ENCODE data around the gene NPLOC4.
"Not testable (repeated sequence)": the region's sequence is repeated elsewhere in the genome, so short reads cannot be mapped to it uniquely, and the experiment has no call there.

Gene NPLOC4

GRCh38 chr17:81636505-81637288, at the start of gene NPLOC4, which contains the start of gene TSPAN10:
Gene NPLOC4 (minus strand): TSS chr17:81637112. CDS start chr17:81636930, 182 bp downstream.
Gene TSPAN10 (plus strand): TSS chr17:81637196. CDS start chr17:81642413, 5,217 bp downstream.
- peak; percentile 93 to 98 for DNase-seq (ENCODE audit: low read depth in 1 of 2, low spot score in 1 of 2)
- no peak for TF ChIP-seq JUND (IDR thresholded peaks at IDR 0.05; ENCODE audit: low read depth)
- in situ Hi-C loops (cut with HindIII; ENCODE audit: low pct_unique_long_range_greater_than_20kb, low sequenced_read_pairs) = no loop called here

GRCh38 chr17:81686614-81687013, 49.7 kb upstream of the NPLOC4 start:
- TF ChIP-seq JUND (IDR thresholded peaks at IDR 0.05; ENCODE audit: low read depth) = no peak
- in situ Hi-C loops (cut with HindIII; ENCODE audit: low pct_unique_long_range_greater_than_20kb, low sequenced_read_pairs) = no loop called here
- DNase-seq (ENCODE audit: low read depth in 1 of 2, low spot score in 1 of 2) = no peak

GRCh38 chr17:81685108-81685507, 48.2 kb upstream of the NPLOC4 start:
- in situ Hi-C loops (cut with HindIII; ENCODE audit: low pct_unique_long_range_greater_than_20kb, low sequenced_read_pairs) = no loop called here
- DNase-seq (ENCODE audit: low read depth in 1 of 2, low spot score in 1 of 2) = peak in 1 of 2 experiments; percentile 7
- TF ChIP-seq JUND (IDR thresholded peaks at IDR 0.05; ENCODE audit: low read depth) = no peak

GRCh38 chr17:81684442-81684911, 47.6 kb upstream of the NPLOC4 start:
- no peak for DNase-seq (ENCODE audit: low read depth in 1 of 2, low spot score in 1 of 2)
- in situ Hi-C loops (cut with HindIII; ENCODE audit: low pct_unique_long_range_greater_than_20kb, low sequenced_read_pairs) = no loop called here
- no peak for TF ChIP-seq JUND (IDR thresholded peaks at IDR 0.05; ENCODE audit: low read depth)

GRCh38 chr17:81683584-81684441, 46.9 kb upstream of the NPLOC4 start, which contains the start of the genes ARL16 and HGS:
Gene ARL16 (minus strand): TSS chr17:81683797. CDS start chr17:81683753, 44 bp downstream.
Gene HGS (plus strand): TSS chr17:81684011. CDS start chr17:81684067, 56 bp downstream.
- in situ Hi-C loops (cut with HindIII; ENCODE audit: low pct_unique_long_range_greater_than_20kb, low sequenced_read_pairs) = no loop called here
- DNase-seq (ENCODE audit: low read depth in 1 of 2, low spot score in 1 of 2) = peak; percentile 100
- no peak for TF ChIP-seq JUND (IDR thresholded peaks at IDR 0.05; ENCODE audit: low read depth)

GRCh38 chr17:81683208-81683583, 46.3 kb upstream of the NPLOC4 start:
- in situ Hi-C loops (cut with HindIII; ENCODE audit: low pct_unique_long_range_greater_than_20kb, low sequenced_read_pairs) = no loop called here
- no peak for TF ChIP-seq JUND (IDR thresholded peaks at IDR 0.05; ENCODE audit: low read depth)
- DNase-seq (ENCODE audit: low read depth in 1 of 2, low spot score in 1 of 2) = no peak

- no peak for TF ChIP-seq JUND (IDR thresholded peaks at IDR 0.05; ENCODE audit: low read depth)
- in situ Hi-C loops (cut with HindIII; ENCODE audit: low pct_unique_long_range_greater_than_20kb, low sequenced_read_pairs) = no loop called here
- DNase-seq (ENCODE audit: low read depth in 1 of 2, low spot score in 1 of 2) = no peak
These were observed 45.8 kb upstream of the NPLOC4 start for GRCh38 chr17:81682565-81683207.

- in situ Hi-C loops (cut with HindIII; ENCODE audit: low pct_unique_long_range_greater_than_20kb, low sequenced_read_pairs) = no loop called here
- no peak for DNase-seq (ENCODE audit: low read depth in 1 of 2, low spot score in 1 of 2)
- TF ChIP-seq JUND (IDR thresholded peaks at IDR 0.05; ENCODE audit: low read depth) = no peak
These were observed 44.8 kb upstream of the NPLOC4 start for GRCh38 chr17:81681672-81682071.

- TF ChIP-seq JUND (IDR thresholded peaks at IDR 0.05; ENCODE audit: low read depth) = no peak
- in situ Hi-C loops (cut with HindIII; ENCODE audit: low pct_unique_long_range_greater_than_20kb, low sequenced_read_pairs) = no loop called here
- DNase-seq (ENCODE audit: low read depth in 1 of 2, low spot score in 1 of 2) = no peak
These were observed 43.2 kb upstream of the NPLOC4 start for GRCh38 chr17:81680150-81680549.

GRCh38 chr17:81676906-81677305, 40.0 kb upstream of the NPLOC4 start:
- in situ Hi-C loops (cut with HindIII; ENCODE audit: low pct_unique_long_range_greater_than_20kb, low sequenced_read_pairs) = no loop called here
- TF ChIP-seq JUND (IDR thresholded peaks at IDR 0.05; ENCODE audit: low read depth) = no peak
- DNase-seq (ENCODE audit: low read depth in 1 of 2, low spot score in 1 of 2) = no peak

- in situ Hi-C loops (cut with HindIII; ENCODE audit: low pct_unique_long_range_greater_than_20kb, low sequenced_read_pairs) = not testable (repeated sequence)
- peak in 1 of 2 experiments; percentile 57 for DNase-seq (ENCODE audit: low read depth in 1 of 2, low spot score in 1 of 2)
These were observed 38.8 kb upstream of the NPLOC4 start for GRCh38 chr17:81675515-81676221.
